D341Med (cell line): ENCODE results near the gene TPPP2.
A peak's percentile ranks its signal among the peaks of the same experiment; 100 is the strongest.
"Not testable (repeated sequence)": the region's sequence is repeated elsewhere in the genome, so short reads cannot be mapped to it uniquely, and the experiment has no call there.

Experiments used
- DNase-seq: peaks from one replicate; pipeline ENCODE4 v3.0.0; 2012; ENCODE audit warnings: low spot score

TPPP2 gene

DNA sequence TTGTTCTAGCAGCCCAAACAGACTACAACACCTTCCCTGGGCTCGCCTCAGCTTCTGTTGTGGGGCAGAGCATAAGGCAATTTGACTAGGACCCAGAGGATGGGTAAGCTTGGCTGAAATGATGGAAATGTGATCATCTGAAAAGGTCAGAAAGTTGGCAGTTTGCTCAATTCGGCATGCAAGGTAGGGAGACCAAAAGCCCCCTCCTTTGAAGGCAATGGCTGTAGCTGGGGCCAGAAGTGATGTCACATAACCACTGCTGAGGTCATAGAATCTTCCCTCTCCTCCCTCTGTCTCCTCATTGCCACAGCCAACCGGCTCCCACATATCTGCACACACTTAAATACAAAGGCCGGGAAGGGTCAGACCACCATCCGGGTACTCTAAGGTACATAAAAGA, at the start of gene TPPP2:
Gene TPPP2 (plus strand): TSS at position 301 of the 400 bp plus-strand sequence. CDS start 365 bp downstream, outside the sequence.
- no peak for DNase-seq

DNA sequence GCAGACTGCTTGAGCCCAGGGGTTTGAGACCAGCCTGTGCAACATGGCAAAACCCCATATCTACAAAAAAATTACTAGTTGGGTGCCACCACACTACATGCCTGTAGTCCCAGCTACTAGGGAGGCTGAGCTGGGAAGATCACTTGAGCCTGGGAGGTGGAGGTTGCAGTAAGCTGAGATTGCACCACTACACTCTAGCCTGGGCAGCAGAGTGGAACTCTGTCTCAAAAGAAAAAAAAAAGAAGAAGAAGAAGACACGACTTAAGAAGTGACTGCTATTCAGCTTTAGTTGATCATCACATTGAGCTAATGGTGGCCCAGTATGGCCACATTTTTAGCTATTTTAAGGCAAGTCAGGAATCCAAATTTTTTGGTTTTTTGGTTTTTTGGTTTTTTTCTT, 49.1 kb upstream of the TPPP2 start:
- no peak for DNase-seq

DNA sequence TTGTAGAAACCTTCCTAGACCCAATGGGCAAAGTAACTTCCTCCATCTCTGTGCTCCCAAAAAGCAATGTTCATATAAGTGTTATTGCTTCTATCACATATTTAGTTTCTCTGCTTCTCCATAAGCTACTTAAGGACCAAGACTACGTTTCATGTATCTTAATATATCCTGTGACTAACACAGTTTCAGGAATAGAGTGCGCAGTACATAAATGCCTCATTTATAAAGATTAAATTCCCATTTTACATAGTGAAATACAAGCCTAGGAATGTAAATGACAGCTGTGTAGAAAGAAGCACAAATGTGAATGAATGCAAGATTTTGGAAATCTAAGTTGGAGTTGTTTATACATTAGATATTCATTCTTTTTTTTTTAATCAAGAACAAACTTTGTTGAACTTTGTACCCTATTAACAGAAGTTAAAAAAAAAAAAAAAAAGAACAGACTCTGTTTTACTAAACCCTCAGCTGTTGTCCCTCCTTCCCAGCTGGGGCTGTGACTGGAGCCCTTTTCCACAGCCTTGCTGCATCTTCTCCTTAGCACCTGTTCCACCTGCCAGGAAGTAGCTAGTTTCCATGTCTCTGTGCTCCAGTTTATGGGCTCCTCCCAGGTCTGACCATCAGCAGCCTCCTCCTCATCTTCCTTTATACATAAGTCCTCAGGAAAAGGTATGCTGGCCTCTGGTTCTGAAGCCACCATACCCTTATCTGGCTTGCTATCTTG, 47.2 kb upstream of the TPPP2 start:
- no peak for DNase-seq

DNA sequence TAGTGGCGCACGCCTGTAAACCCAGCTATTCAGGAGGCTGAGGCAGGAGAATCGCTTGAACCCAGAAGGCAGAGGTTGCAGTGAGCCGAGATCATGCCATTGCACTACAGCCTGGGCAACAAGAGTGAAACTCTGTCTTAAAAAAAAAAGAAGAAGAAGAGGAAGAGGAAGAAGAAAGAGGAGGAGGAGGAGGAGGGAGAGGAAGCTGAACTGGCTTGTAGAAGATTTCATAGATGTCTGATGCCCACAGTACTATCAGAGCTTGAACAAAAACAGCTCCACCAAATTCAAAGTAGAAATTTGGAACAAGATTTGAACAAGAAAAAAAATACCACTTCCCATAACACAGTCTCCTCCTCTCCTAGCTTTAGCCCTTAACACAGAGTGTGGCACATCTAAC, 44.4 kb upstream of the TPPP2 start:
- not testable (repeated sequence) for DNase-seq

DNA sequence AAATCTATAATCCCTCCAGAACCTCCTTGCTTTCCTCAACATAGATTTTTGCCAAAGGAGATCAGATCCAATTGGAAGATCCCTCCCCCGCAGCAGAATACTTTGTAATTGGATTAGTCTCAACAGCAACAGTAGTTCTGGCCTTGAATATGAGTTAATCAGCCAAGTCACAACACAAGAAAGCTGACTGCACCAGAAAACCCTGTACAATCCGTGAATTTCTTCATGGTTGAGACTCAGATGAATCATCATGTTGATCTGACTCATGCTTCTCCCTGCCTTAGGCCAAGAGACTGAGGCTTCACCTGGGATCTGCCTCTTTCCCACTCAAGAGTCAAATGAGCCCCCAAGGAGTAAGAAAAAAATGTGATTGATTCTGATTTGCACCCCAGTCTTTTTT, 43.2 kb upstream of the TPPP2 start:
- DNase-seq = no peak

DNA sequence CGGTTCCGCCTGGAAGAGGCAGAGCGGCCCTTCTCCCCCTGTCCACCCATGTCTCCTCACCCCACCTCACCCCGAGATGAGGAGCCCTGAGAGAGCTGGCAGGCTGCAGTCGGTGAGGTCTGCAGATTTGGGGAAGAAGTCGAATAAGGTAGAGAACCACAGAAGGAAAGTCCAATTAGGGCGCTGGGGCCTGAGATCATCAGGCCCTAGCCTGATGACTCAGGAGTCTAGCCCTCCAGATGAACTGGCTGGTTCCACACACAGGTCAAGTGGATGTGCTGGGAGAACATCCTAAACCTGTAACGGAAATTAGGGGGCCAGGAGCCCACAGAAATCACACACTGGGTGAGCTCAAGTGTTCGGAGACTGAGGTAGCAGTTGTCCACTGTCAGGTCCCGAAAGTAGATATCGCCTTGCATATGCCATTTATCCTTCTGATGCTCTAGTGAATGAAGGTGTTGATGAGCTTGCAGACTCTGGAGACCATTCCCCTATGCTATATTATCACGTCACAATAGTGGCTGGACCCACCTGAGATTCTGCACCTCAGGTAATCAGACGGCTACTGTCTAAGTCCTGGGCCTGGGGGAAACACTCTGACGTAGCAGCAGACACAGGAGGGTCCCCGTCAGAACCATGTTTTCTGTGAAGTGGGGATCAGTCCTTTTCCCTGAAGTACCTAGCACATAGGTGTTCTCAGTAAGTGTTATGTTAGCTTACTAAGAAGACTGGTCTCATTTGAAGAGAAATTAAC, 41.1 kb upstream of the TPPP2 start:
- no peak for DNase-seq

DNA sequence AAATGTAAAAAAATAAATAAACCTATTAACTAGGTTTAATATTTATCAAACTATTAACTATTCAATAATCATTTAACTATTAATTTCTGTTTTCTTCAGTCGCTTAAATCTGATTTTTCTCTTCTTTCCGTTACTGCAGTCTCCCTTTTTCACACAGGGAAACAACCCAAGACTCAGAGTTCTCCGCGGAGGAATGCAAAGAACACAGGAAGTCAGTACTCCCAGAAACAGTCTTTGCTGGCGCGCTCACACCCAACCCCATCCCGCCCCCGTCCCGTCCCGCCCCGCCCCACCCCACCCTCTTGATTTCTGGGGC, 40.6 kb upstream of the TPPP2 start:
- DNase-seq = no peak

DNA sequence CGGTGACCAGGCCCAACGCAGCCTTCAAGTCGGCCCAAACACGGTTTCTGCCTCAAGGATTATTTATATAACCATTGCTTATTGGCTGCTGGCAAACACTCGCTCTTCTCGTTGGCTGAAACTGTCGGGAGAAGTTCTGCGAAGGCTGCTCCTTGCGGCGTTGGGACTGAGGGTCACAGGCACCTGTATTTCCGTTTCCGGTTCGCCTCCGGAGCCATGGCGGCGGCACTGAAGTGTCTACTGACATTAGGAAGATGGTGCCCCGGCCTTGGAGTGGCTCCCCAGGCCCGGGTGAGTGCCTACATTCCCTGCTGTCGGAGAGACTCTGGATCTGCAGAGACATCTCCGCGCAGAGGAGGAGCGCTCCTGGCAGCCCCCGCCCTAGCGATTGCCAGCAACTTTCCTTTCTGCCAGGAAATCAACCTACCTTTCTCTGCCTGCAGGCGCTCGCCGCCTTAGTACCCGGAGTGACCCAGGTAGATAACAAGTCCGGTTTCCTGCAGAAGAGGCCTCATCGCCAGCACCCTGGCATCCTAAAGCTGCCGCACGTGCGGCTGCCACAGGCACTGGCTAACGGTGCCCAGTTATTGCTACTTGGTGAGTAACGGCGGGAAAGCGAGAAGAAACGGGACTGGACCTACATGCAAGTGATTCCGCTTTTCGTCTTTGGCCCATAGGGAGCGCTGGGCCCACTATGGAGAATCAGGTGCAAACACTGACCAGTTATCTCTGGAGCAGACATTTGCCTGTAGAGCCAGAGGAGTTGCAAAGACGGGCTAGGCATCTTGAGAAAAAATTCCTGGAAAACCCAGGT, 40.0 kb upstream of the TPPP2 start, which contains the start of gene METTL17:
Gene METTL17 (plus strand): TSS at position 194 of the 814 bp plus-strand sequence. CDS start 23 bp downstream, at position 217.
- peak; percentile 91 for DNase-seq

DNA sequence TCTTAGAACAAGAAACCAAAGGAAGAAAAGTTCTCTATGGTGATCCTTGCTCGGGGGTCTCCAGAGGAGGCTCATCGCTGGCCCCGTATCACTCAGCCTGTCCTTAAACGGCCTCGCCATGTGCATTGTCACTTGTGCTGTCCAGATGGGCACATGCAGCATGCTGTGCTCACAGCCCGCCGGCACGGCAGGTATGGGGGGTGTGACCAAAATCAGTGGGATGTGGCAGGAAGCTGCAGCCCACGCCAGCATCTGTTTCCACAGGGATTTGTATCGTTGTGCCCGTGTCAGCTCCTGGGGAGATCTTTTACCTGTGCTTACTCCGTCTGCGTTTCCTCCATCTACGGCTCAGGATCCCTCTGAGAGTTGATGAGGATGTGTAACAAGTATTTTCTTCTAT, 33.5 kb upstream of the TPPP2 start:
- no peak for DNase-seq

DNA sequence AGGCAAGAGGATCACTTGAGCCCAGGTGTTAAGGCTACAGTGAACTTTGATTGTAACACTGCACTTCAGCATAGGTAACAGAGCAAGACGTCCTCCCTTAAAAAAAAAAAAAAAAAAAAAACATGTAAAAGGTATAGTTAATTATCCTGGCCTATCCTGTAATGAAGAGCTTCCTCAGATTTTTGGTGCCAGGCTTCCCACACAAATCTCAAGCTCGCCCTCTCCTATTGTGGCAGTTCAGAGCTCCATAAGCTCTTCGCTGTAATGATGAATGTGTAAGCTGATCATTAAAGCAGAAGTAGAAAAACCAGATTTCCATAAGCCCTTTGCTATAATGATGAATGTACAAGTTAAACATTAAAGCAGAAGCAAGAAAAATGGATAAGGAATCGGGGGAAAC, 32.9 kb upstream of the TPPP2 start:
- no peak for DNase-seq

DNA sequence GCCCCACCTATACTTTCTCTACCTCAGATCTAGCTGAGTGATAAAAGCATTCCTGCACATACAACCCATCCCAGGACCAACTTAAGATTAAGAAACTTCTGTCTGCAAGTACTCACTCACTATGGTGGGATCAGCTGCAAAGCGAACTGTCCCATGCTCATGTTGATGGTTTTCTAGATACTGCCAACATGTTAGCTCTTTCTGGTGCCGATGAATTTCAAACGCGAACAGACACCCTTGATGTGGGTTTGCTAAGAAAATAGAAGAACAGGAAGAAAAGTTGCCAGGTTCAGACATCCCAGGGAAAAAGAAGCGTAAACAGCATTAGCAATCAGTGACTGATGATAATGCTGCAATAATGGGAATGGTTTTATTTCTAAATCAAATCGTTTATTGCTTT, 32.5 kb upstream of the TPPP2 start:
- DNase-seq = no peak

DNA sequence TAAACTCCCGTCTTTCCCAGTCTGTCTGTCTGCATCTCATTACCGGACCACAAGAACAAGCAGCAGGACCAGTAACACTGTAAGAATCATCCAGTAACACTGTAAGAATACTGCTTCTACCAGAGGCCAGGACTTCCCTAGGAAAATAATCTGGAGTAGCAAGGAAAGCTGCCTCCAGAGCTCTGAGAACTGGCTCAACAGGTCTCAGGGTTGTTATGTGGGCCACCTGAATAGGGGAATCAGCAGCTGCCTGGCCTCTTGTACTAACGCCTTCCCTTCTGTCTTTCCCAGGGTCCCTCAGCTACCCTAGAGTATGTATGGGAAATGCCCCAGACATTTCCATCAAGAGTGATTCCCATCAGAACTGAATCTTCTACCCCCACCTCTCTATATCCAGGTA, 31.9 kb upstream of the TPPP2 start:
- no peak for DNase-seq

DNA sequence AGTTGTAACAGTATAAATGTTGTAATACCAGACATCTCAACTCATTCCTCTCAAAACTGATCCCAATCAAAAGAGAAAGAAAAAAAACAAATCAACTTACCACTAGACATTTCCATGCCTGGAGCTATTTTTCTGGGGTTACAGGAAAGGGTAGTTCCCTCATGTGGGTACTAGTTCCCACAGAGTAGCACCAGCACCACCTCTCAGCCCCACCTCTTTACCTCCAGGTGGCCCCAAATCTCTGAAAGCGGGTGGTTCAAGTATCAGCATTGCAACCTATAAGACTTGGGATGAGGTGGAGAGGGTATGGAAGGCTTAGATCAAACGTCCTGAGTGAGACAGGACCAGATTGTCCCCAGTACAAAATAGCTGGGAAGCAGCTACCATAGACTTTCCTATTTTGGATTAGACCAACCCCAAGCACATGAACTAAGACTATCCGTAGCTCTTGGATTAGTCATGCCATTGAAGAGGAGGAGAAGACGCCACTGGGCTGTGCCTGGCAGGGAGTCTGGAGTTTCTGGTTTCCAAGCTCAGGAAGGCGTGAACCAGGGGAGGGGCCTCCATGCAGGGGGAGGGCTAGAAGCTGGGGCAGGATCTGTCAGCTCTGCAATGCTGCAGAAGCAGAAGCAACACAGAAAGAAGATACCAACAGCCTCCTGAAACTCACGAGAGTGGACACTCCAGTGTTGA, 31.2 kb upstream of the TPPP2 start, which contains the start of gene SLC39A2:
Gene SLC39A2 (plus strand): TSS at position 620 of the 693 bp plus-strand sequence. CDS start 154 bp downstream, outside the sequence.
- DNase-seq = no peak

DNA sequence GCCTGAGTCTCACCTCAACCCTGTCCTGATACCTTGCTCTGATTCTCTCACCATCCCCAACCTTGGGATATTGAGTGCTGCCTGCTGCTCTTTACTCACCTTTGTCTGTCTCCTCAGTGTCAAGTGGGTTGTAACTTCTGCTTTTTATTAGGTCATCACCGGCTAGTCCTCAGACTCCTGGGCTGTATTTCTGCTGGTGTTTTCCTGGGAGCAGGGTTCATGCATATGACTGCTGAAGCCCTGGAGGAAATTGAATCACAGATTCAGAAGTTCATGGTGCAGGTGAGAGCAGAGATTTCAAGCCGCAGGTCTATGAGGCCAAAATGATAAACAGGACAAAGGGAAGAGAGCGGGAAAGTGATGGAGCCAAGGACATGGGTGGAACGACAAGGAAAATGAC, 30.4 kb upstream of the TPPP2 start:
- DNase-seq = no peak

DNA sequence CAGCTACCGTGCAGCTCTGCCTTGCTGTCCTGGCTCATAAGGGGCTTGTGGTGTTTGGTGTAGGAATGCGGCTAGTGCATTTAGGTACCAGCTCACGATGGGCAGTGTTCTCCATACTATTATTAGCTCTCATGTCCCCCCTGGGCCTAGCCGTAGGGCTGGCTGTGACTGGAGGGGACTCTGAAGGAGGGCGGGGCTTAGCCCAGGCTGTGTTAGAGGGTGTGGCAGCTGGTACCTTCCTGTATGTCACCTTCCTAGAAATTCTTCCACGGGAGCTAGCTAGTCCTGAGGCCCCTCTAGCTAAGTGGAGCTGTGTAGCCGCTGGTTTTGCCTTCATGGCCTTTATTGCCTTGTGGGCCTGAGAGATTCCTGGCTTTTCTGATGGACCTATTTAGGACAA, 28.8 kb upstream of the TPPP2 start:
- no peak for DNase-seq

DNA sequence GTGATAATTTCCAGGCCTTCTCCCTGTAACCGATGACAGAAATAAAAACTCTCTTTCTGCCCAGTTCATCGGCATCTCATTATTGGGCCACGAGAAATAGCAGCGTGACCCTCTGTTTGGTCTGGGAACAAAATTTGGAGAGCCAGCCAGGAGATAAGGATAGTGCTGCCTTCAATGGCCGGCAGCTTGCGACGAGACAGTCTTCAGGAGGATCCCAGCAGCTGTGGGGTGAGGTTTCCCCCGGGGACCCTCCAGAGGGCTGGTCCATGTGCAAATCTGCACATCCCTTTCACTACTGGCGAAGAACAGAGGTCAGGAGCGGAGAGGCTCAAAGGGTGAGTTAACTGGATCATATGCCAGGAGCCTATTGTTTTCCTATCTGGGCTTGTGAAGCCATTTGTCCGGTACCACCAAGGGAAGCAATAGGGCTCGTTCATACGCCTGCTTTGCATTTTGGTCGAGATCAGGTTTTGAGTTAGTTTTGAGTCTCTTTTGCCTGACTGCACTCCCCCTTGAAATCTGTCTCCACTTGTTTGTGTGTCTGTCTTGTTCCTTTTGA, 26.1 kb upstream of the TPPP2 start:
- no peak for DNase-seq

DNA sequence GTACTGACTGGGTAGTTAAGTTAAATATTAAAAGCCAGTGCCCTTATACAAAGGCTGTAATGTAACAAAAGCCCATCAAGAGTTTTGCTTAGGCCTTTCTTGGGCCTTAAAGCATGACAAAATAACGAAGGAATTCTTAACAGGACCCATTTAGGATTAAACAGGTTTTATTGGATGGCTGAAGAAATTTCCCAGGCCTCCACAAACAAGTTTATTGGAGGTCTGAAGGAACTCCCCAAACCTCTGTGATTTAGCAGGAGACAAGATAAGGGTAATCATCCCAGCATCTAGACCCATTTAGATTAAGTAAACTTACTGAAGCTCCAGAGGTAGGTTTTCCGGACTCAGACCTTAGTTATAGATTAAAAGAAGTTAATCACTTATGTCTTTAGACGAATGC, 20.3 kb upstream of the TPPP2 start:
- DNase-seq = not testable (repeated sequence)

DNA sequence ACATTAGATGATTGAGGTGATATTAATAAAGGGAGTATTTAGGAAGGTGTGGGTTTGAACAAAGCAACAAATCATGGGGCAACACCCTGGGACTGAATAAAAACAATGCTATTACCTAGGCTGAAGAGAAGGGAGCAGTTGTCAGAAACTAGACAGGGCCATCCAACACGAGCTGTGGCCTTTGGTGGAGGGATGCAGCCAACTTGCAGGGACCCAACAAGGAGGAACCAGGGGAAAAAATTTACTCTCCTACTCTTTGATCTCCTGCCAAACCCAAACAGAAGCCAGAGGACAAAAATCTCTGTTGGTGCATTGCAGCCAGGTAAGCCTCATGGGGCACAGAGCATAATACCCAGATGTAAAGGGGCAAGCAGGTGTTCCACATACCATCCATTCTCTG, 18.9 kb upstream of the TPPP2 start:
- no peak for DNase-seq

DNA sequence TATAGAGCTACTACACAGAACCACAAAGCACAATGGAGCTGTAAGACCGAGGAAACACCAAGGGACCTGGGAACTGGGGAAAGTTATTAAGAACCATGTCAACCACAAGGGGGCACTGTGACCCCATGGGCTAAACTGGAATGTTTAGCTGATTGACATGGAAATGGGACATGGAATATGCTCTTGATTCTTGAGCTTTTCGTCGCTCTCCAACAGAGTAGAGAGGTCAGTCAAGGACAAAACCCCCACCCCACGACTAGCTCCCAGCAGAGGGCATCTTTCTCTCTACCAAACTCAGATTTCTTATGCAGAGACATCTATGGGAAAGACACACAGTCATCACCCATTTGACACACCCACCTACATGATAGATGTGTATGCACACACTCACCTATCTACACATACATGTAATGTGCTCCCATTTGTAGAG, 15.2 kb upstream of the TPPP2 start:
- DNase-seq = peak; percentile 70

DNA sequence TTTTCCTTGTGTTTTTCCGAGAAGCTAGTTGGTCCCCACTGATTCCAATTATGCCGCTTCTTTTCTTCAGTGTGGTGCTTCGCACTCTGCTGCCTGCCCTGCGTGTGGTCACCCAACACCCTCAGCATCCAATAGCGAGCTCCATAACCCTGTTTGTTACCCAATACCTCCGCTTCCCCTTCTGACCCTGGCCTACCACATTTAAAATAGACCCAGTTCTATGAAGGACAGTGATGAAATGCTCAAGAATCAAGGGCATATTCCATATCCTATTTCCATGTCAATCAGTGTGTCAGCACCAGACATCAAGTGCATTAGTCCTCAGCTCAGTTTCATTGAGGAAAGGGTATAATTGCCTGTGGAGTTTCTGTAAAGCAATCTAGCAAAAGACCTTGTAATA, 14.7 kb upstream of the TPPP2 start:
- DNase-seq = no peak

DNA sequence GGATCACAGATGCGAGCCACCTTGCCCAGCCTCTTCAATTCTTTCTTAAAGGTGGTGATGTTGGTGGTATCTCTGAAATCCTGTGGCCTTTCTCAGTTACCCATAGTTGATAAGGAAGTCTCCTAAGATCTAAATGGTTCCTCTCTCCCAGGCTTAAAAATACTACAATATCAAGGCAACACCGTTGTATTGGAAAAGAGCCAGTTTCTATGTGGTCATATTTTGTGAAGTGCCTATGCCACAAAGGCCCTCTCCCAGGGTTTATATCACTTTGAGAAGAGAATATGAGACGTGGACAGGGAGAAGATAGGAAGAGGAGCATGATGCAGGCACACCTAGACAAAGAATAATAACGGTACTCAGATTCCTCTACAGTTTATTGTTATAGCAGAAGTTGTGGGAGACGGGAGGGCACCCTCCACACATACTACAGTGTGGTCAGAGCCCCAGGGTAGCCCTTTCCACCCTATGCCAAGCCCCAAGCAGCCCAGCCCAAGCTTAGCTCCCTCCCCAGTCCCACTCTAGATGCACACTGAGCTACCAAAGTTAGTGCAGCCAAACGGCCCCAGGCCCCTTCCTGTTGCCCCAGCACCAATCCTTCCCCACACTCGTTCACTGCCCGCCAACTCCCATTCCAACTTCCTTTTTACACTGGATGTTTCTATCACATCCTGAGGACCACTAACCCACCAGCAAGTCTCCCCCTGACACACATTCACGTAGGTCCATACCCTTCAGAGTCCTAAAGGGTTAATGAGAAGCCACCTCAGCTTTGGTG, 13.4 kb upstream of the TPPP2 start:
- DNase-seq = no peak
